ENCODE measurements around the gene LRRC36.

DNA sequence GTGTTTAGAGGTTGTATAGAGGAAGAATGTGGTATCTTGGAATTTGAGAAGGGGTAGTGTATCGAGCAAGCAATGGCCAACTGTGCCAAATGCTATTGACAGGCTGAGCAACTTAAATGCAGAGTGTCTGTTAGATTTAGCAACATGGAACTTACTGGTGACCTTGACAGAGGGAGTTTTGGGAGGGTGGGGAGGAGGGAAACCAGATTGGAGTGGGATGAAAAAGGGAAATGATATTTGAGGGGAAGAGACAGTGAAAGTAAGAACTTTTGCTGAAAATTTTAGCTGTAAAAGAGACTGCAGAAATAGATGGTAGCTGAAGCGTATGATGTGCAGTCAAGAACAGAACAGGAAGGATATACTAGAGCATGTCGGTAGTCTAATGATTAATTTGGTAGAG lies 1.1 kb downstream of the LRRC36 start:
- TF ChIP-seq, protein P1, sequence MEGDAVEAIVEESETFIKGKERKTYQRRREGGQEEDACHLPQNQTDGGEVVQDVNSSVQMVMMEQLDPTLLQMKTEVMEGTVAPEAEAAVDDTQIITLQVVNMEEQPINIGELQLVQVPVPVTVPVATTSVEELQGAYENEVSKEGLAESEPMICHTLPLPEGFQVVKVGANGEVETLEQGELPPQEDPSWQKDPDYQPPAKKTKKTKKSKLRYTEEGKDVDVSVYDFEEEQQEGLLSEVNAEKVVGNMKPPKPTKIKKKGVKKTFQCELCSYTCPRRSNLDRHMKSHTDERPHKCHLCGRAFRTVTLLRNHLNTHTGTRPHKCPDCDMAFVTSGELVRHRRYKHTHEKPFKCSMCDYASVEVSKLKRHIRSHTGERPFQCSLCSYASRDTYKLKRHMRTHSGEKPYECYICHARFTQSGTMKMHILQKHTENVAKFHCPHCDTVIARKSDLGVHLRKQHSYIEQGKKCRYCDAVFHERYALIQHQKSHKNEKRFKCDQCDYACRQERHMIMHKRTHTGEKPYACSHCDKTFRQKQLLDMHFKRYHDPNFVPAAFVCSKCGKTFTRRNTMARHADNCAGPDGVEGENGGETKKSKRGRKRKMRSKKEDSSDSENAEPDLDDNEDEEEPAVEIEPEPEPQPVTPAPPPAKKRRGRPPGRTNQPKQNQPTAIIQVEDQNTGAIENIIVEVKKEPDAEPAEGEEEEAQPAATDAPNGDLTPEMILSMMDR (conservative IDR thresholded peaks at IDR 0.05; ENCODE audit: low read length) = no peak
- TF ChIP-seq EZH2phosphoT487 (IDR thresholded peaks at IDR 0.05; ENCODE audit: borderline replicate concordance) = no peak

Measured in Loucy (cell line).